IMR-90 (cell line): ENCODE measurements around the gene SLC46A1. TPM values are rescaled to one million over a fixed set of nuclear protein-coding genes. Genes with fewer than 3 reads are reported as not detected.
A peak's percentile ranks its signal among the peaks of the same experiment; 100 is the strongest.

Experiments used
- ATAC-seq: fragments of 200-7000 bp; cut with Tn5 transposase; 2 replicates; pipeline ENCODE4 v1.9.1; 2020; ENCODE audit warnings: low read depth, mild to moderate bottlenecking, moderate library complexity
- BruUV-seq: library from RNA; stranded (reverse); fragments of 400-500 nt; replicated peaks from 2 replicates; lab custom pipeline; 2021; lab: Mats Ljungman, UMichigan
- CTCF ChIA-PET: fragments of 300-600 bp; formaldehyde crosslinking; extraction: SDS; loops from one replicate; lab custom pipeline; 2021; ENCODE audit warnings: antibody characterized with exemption; lab: Yijun Ruan, JAX
- POLR2A ChIA-PET: fragments of 300-600 bp; sonication (Branson Sonifier 250); formaldehyde crosslinking; loops from one replicate; lab custom pipeline; 2022; ENCODE audit warnings: antibody characterized with exemption; ENCODE audit not compliant: unreplicated experiment; lab: Charles Lee
- DNase-seq: peaks from one replicate; pipeline ENCODE4 v3.0.0; 2013
- H2AFZ ChIP-seq: replicated peaks from 2 replicates; pipeline ENCODE3; 2013; ENCODE audit warnings: low read length, mild to moderate bottlenecking; ENCODE audit not compliant: poor library complexity
- H2AK5ac ChIP-seq: 2 replicates; pipeline ENCODE4 v1.6.1; 2013; ENCODE audit warnings: low read depth, low read length, inconsistent platforms
- H2AK9ac ChIP-seq: replicated peaks from 2 replicates; pipeline ENCODE3; 2013; ENCODE audit warnings: mild to moderate bottlenecking, low read depth, low read length, moderate library complexity; ENCODE audit not compliant: poor library complexity
- H2BK120ac ChIP-seq: 2 replicates; pipeline ENCODE4 v1.6.1; 2013; ENCODE audit warnings: low read depth, low read length, inconsistent platforms
- H2BK15ac ChIP-seq: 3 replicates; pipeline ENCODE4 v1.6.1; 2013; ENCODE audit warnings: low read depth, low read length, inconsistent platforms
- H2BK20ac ChIP-seq: 2 replicates; pipeline ENCODE4 v1.6.1; 2013; ENCODE audit warnings: low read depth, mild to moderate bottlenecking, inconsistent platforms, low read length, moderate library complexity
- H2BK5ac ChIP-seq: 2 replicates; pipeline ENCODE4 v1.6.1; 2013; ENCODE audit warnings: mild to moderate bottlenecking, low read depth, low read length, inconsistent platforms; ENCODE audit not compliant: poor library complexity, severe bottlenecking
- H3K14ac ChIP-seq: replicated peaks from 2 replicates; pipeline ENCODE4 v1.6.1; 2013; ENCODE audit warnings: low read depth, low read length, inconsistent platforms
- H3K18ac ChIP-seq: 2 replicates; pipeline ENCODE4 v1.6.1; 2013; ENCODE audit warnings: low read depth, low read length, control low read depth
- H3K23ac ChIP-seq: 2 replicates; pipeline ENCODE4 v1.6.1; 2013; ENCODE audit warnings: low read depth, low read length, inconsistent platforms
- H3K27ac ChIP-seq: 2 replicates; pipeline ENCODE4 v1.5.1; 2013; ENCODE audit warnings: mild to moderate bottlenecking, control low read depth, low read length; ENCODE audit not compliant: insufficient read depth
- H3K27me3 ChIP-seq: 2 replicates; pipeline ENCODE4 v1.6.1; 2013; ENCODE audit warnings: low read length; ENCODE audit not compliant: control insufficient read depth, insufficient read depth
- H3K36me3 ChIP-seq: 2 replicates; pipeline ENCODE4 v1.6.1; 2013; ENCODE audit warnings: low read length, mixed read lengths; ENCODE audit not compliant: control insufficient read depth, insufficient read depth
- H3K4ac ChIP-seq: 2 replicates; pipeline ENCODE4 v1.6.1; 2013; ENCODE audit warnings: low read depth, low read length, inconsistent platforms
- H3K4me1 ChIP-seq: 2 replicates; pipeline ENCODE4 v1.6.1; 2013; ENCODE audit warnings: low read length, mixed read lengths; ENCODE audit not compliant: control insufficient read depth, insufficient read depth
- H3K4me2 ChIP-seq: 2 replicates; pipeline ENCODE4 v1.6.1; 2013; ENCODE audit warnings: low read depth, mild to moderate bottlenecking, control low read depth, low read length, moderate library complexity
- H3K4me3 ChIP-seq: 2 replicates; pipeline ENCODE4 v1.5.1; 2013; ENCODE audit warnings: low read depth, mild to moderate bottlenecking, control low read depth, low read length, moderate library complexity; ENCODE audit not compliant: insufficient read depth
- H3K56ac ChIP-seq: 2 replicates; pipeline ENCODE4 v1.6.1; 2013; ENCODE audit warnings: low read length, inconsistent platforms; ENCODE audit not compliant: insufficient read depth; ENCODE audit errors: extremely low read depth
- H3K79me1 ChIP-seq, 2 experiments: 2 replicates each; pipeline ENCODE4 v1.6.1; 2013; ENCODE audit warnings: low read length in 2 of 2, inconsistent platforms in 1 of 2, low read depth in 1 of 2
- H3K9ac ChIP-seq: 2 replicates; pipeline ENCODE4 v1.6.1; 2013; ENCODE audit warnings: low read depth, low read length, control low read depth
- H3K9me1 ChIP-seq: 2 replicates; pipeline ENCODE4 v1.6.1; 2013; ENCODE audit warnings: low read length, inconsistent platforms; ENCODE audit not compliant: insufficient read depth
- H3K9me3 ChIP-seq: 2 replicates; pipeline ENCODE4 v1.6.1; 2013; ENCODE audit warnings: low read length; ENCODE audit not compliant: control insufficient read depth, insufficient read depth
- H4K20me1 ChIP-seq: 2 replicates; pipeline ENCODE4 v1.6.1; 2013; ENCODE audit warnings: low read length, inconsistent platforms; ENCODE audit not compliant: insufficient read depth
- H4K5ac ChIP-seq: 2 replicates; pipeline ENCODE4 v1.6.1; 2013; ENCODE audit warnings: mild to moderate bottlenecking, low read depth, low read length, control low read depth
- H4K8ac ChIP-seq, 2 experiments: 2 replicates each; pipeline ENCODE4 v1.6.1; 2013; ENCODE audit warnings: low read depth in 2 of 2, low read length in 2 of 2, control low read depth in 1 of 2, inconsistent platforms in 1 of 2
- H4K91ac ChIP-seq: 2 replicates; pipeline ENCODE4 v1.6.1; 2013; ENCODE audit warnings: low read depth, low read length, inconsistent platforms; ENCODE audit not compliant: insufficient read depth
- CEBPB ChIP-seq: IDR thresholded peaks from 2 replicates; pipeline ENCODE4 v1.6.1; 2012; ENCODE audit warnings: low read depth, low read length, improper control_type of control experiment
- FOS ChIP-seq: fragments of 150-350 bp; IDR thresholded peaks from 2 replicates; pipeline ENCODE4 v1.6.1; 2016; ENCODE audit warnings: low read depth, low read length
- MAFK ChIP-seq: IDR thresholded peaks from 2 replicates; pipeline ENCODE4 v1.6.1; 2012; ENCODE audit warnings: low read depth, low read length, improper control_type of control experiment
- MAZ ChIP-seq: IDR thresholded peaks from 2 replicates; pipeline ENCODE4 v1.6.1; 2012; ENCODE audit warnings: low read depth, mild to moderate bottlenecking, low read length, improper control_type of control experiment, moderate library complexity, borderline replicate concordance
- MXI1 ChIP-seq: IDR thresholded peaks from 2 replicates; pipeline ENCODE4 v1.6.1; 2012; ENCODE audit warnings: low read depth, mild to moderate bottlenecking, low read length, moderate library complexity, borderline replicate concordance
- NFE2L2 ChIP-seq: fragments of 150-350 bp; IDR thresholded peaks from 2 replicates; pipeline ENCODE4 v1.6.1; 2016; ENCODE audit warnings: low read depth, mild to moderate bottlenecking, low read length
- RAD21 ChIP-seq: IDR thresholded peaks from 2 replicates; pipeline ENCODE4 v1.6.1; 2012; ENCODE audit warnings: low read length, improper control_type of control experiment
- SMC3 ChIP-seq: fragments of 150-350 bp; IDR thresholded peaks from 2 replicates; pipeline ENCODE4 v1.6.1; 2016; ENCODE audit warnings: low read depth, mild to moderate bottlenecking, antibody characterized with exemption, low read length, moderate library complexity
- WGBS, 2 experiments: methylation state at CpG; one replicate each; pipeline versions ENCODE4 v1.1.5 to v1.1.7; 2013; ENCODE audit warnings: missing lambda C conversion rate in 2 of 2; ENCODE audit not compliant: insufficient read length in 1 of 2; ENCODE audit errors: extremely low coverage in 2 of 2; 5-methylcytosine and 5-hydroxymethylcytosine counted together
- dilution Hi-C: fragments of 300-500 bp; cut with HindIII; formaldehyde crosslinking; loops from one replicate; pipeline ENCODE4 v1.14.3; 2018; ENCODE audit warnings: low sequenced_read_pairs; ENCODE audit not compliant: unreplicated experiment
- in situ Hi-C: fragments of 300-500 bp; cut with MboI; formaldehyde crosslinking; loops from 3 replicates; pipeline ENCODE4 v1.14.3; 2019; ENCODE audit warnings: low sequenced_read_pairs, inconsistent platforms, mixed read lengths
- intact Hi-C: fragments of 100-400 bp; cut with micrococcal nuclease; formaldehyde crosslinking; loops from 2 replicates; pipeline ENCODE4 v1.10.0; 2022
- polyA plus RNA-seq, 3 experiments: library from polyadenylated mRNA; depleted of rRNA; stranded (reverse); fragments of >200 nt; gene quantifications; 2 replicates each; pipeline ENCODE4 v1.2.3, GENCODE V29; 2012; ENCODE audit warnings: low replicate concordance in 1 of 3
- total RNA-seq: library from RNA; depleted of rRNA; stranded (reverse); fragments of >200 nt; gene quantifications from 2 replicates; pipeline ENCODE4 v1.2.3, GENCODE V29; 2012
- TF ChIP-seq, protein P1 (sequence below): conservative IDR thresholded peaks from 2 replicates; pipeline ENCODE4 v1.5.1; 2012; ENCODE audit warnings: mild to moderate bottlenecking, low read depth, low read length, improper control_type of control experiment
- TF ChIP-seq, protein P2 (sequence below): fragments of 150-350 bp; IDR thresholded peaks from 2 replicates; pipeline ENCODE4 v1.6.1; 2016; ENCODE audit warnings: low read depth, mild to moderate bottlenecking, low read length, moderate library complexity, borderline replicate concordance
- TF ChIP-seq, protein P3 (sequence below): fragments of 150-350 bp; IDR thresholded peaks from 2 replicates; pipeline ENCODE4 v1.6.1; 2017; ENCODE audit warnings: mild to moderate bottlenecking, antibody characterized with exemption, low read length, low read depth

SLC46A1 gene
- total and polyA plus RNA-seq, 2 of the 4 experiments (the other 2 are of a cell fraction), result 2.7 to 3.9 TPM

DNA sequence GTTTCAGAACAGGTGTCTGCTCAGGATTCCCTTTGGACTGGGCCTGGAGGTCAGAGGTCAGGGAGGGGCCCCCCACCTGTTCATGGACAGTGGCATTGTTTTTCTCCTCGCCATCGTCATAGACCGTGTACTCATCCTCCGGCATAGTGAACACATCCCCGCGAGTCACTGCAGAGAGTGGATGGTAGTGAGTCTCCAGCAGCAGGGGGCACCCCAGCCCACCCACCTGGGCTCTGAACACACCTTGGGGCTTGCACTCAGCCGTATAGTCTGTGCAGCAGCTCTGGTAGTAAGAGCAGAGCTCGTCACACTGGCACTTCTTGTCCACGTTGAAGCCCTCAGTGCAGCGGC, 36.4 kb downstream of the SLC46A1 start:
- POLR2A ChIA-PET, result interaction anchor here (0.6 to 0.8 kb wide), 2 partner anchors 12 to 318 kb away, joined by 3 to 4 read pairs; partner anchors contain the start of gene POLDIP2
- H3K4me1 ChIP-seq, result peaks cover 14% of the 10 kb centered on the region; the same call in 1 of the 2 replicates
- intact Hi-C loops (no loop called here), in situ Hi-C loops (no loop called here), dilution Hi-C loops (no loop called here)
- peaks cover 25% of the 10 kb centered on the region for H4K20me1 ChIP-seq
- BruUV-seq, result no TSS peak
- no peak overlapping the region; the same call in 1 of the 2 replicates for H3K18ac ChIP-seq
- ATAC-seq, result no peak
- peaks cover 5 to 24% of the 10 kb centered on the region in 2 experiments; a peak in 3 of 4 replicates for H3K79me1 ChIP-seq
- H4K5ac ChIP-seq, result no peak overlapping the region; the same call in 1 of the 2 replicates
- no peak for DNase-seq
- H2BK15ac ChIP-seq, result peak overlapping the region; percentile 23; the same call in 1 of the 3 replicates
- H3K56ac ChIP-seq, result no peak overlapping the region
- TF ChIP-seq, protein P1, sequence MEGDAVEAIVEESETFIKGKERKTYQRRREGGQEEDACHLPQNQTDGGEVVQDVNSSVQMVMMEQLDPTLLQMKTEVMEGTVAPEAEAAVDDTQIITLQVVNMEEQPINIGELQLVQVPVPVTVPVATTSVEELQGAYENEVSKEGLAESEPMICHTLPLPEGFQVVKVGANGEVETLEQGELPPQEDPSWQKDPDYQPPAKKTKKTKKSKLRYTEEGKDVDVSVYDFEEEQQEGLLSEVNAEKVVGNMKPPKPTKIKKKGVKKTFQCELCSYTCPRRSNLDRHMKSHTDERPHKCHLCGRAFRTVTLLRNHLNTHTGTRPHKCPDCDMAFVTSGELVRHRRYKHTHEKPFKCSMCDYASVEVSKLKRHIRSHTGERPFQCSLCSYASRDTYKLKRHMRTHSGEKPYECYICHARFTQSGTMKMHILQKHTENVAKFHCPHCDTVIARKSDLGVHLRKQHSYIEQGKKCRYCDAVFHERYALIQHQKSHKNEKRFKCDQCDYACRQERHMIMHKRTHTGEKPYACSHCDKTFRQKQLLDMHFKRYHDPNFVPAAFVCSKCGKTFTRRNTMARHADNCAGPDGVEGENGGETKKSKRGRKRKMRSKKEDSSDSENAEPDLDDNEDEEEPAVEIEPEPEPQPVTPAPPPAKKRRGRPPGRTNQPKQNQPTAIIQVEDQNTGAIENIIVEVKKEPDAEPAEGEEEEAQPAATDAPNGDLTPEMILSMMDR, result no peak
- no peak for TF ChIP-seq NFE2L2
- TF ChIP-seq, protein P2, sequence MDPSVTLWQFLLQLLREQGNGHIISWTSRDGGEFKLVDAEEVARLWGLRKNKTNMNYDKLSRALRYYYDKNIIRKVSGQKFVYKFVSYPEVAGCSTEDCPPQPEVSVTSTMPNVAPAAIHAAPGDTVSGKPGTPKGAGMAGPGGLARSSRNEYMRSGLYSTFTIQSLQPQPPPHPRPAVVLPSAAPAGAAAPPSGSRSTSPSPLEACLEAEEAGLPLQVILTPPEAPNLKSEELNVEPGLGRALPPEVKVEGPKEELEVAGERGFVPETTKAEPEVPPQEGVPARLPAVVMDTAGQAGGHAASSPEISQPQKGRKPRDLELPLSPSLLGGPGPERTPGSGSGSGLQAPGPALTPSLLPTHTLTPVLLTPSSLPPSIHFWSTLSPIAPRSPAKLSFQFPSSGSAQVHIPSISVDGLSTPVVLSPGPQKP, result no peak
- no peak for TF ChIP-seq RAD21
- TF ChIP-seq SMC3, result no peak
- no peak for TF ChIP-seq MAZ
- TF ChIP-seq, protein P3, sequence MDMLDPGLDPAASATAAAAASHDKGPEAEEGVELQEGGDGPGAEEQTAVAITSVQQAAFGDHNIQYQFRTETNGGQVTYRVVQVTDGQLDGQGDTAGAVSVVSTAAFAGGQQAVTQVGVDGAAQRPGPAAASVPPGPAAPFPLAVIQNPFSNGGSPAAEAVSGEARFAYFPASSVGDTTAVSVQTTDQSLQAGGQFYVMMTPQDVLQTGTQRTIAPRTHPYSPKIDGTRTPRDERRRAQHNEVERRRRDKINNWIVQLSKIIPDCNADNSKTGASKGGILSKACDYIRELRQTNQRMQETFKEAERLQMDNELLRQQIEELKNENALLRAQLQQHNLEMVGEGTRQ, result no peak
- TF ChIP-seq CEBPB, result no peak
- no peak for TF ChIP-seq MXI1
- no peak for TF ChIP-seq MAFK
- TF ChIP-seq FOS, result no peak
- 35% methylated on average over 2 of the region's 10 CpGs; no CpG with 5 or more reads in 1 of the 2 experiments for WGBS, 2 experiments
- H3K4me2 ChIP-seq, result no peak overlapping the region
- H3K9ac ChIP-seq, result peak overlapping the region; percentile 47; the same call in 1 of the 2 replicates
- H2AK9ac ChIP-seq, result peak overlapping the region; percentile 65
- peak overlapping the region; percentile 70; the same call in 1 of the 2 replicates for H3K4ac ChIP-seq
- CTCF ChIA-PET, result interaction anchor here (1.3 kb wide), 1 partner anchor 13 kb away, joined by 6 read pairs; the partner anchor contains the start of gene POLDIP2
- H2BK20ac ChIP-seq, result 0 out of 2 replicates have a peak overlapping the region, but pooled peaks have one; percentile 9
- no peaks in the 10 kb centered on the region for H3K27me3 ChIP-seq
- peak overlapping the region; percentile 86 for H2AK5ac ChIP-seq
- no peak overlapping the region for H3K4me3 ChIP-seq
- H2BK5ac ChIP-seq, result peak overlapping the region; percentile 51
- peak overlapping the region; percentile 70 for H2AFZ ChIP-seq
- H3K14ac ChIP-seq, result 0 out of 2 replicates have a peak overlapping the region, but pooled peaks have one; percentile 62
- no peaks in the 10 kb centered on the region for H3K9me3 ChIP-seq
- H2BK120ac ChIP-seq, result peak overlapping the region; percentile 62; the same call in 1 of the 2 replicates
- H3K23ac ChIP-seq, result no peak overlapping the region
- H3K36me3 ChIP-seq, result peaks cover 1% of the 10 kb centered on the region; the same call in 1 of the 2 replicates
- H4K8ac ChIP-seq, result peak overlapping the region in 1 of 2 experiments; percentile 25; a peak in 1 of 4 replicates
- peaks cover 31% of the 10 kb centered on the region for H3K9me1 ChIP-seq
- H4K91ac ChIP-seq, result peak overlapping the region; percentile 75
- H3K27ac ChIP-seq, result peak overlapping the region; percentile 93
